Activated T-cell treated with anti-CD3 and anti-CD28 coated beads for 1 hour (primary cell): ENCODE results near the gene PIGX.

Source experiments
- DNase-seq: peaks from one replicate; pipeline ENCODE4 v3.0.0-alpha.2; 2020; ENCODE audit warnings: low read depth

PIGX gene

DNA sequence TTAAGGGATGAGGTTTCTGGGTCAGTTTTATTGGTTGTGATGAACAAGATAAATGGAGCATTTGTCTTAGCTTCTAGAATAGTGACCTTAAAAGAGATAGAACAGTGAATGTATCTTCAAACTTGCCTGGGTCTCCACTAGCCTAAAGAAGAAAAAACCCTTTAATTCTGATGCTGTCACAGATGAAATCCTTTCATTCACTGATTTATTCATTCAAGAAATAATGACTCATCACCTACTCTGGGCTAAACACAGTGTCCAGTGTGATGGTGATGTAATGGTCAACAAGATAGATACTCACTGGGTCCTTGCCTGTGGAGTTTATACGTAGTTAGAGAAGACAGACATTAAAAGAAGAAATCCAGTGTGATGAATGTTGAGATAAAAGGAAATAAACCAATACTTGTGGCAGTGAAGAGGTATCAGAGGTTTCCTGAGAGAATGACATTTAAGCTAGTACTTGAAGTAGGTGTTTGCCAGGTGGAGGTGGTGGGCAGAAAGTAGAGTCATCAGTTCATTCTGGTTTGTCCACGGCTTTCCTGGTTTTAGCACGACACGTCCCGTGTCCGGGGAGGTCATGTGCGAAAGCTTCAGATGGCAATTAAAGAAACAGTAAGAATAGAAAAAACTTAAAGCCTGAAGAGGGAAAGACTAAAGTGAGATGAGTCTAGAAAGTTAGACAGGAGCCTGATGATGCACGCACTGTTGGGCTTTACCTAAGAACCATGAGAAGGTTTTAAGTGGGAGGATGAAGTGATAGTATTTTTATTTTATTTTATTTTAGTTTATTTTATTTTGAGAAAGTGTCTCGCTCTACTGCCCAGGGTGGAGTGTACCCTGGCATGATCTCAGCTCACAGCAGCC lies 45.9 kb downstream of the PIGX start:
- DNase-seq = no peak

DNA sequence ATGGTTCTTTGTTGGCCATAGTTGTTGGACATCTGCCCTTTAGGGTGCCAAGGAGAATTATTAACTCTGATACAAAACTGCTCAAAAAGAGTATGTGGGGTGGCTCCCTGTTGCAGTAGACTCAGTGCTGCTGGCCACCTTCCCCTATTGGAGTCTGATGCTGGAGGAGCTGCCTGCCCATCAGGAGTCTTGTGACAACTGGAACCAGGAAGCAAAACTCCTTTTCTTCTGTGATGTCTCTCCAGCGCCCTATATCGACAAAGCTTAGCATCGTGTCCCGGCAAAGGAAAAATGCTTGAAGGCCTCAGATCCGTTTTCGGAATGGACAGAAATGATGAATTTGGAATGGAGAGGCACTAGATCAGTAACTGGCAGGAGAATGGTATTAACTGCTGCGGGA lies 51.0 kb downstream of the PIGX start:
- no peak for DNase-seq

DNA sequence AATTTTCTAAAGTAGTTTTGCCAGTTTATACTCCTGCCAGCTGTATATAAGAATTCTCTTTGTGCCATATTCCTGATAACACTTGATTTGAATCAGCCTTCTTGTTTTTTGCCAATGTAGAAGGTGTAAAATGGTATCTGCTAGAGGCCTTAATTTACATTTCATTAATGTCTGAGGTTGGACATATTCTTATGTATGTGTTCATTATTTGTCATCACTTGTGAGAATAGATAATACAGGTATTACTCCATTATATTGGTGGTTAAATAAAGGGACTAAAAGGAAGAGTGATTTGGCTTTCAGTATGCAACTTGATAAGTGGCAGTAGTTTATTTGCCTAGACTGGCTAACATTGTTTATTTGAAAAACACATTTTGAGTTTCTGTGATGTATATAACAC lies 53.3 kb downstream of the PIGX start:
- no peak for DNase-seq

DNA sequence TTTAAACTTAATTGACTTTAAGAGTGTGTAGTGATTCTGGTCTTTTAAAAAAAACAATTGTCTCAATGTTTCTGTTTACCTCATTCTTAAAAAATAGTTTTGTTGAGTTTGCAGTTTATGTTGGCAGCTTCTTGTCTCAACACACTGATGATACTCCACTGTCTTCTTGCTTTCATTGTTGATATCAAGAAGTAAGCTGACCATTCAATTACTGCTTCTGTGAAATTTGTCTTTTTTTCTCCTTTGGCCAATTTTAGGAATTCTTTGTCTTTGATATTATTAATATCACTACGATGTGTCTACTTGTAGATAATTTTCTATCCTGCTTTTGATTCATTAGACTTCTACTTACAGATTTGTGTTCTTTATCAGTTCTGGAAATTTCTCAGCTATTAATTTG lies 58.9 kb downstream of the PIGX start:
- no peak for DNase-seq

DNA sequence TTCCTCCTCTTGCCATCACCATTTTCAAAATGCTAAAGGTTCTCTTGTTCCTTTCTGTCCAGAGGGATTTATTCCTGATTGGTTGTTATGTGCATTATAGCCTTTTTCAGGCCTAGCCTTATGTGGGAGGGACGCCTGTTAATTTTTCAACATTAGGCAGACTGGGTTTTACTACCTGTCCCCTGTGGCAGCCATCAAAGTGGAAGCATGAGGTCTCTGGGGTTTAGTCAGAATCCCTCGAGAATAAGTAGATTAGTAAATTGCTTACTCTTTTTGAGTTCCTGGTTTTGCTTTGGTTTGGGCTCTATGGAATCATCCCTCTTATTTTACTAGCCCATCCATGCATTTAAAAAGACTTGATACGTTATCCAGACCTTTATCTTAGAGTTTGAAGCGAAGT lies 59.9 kb downstream of the PIGX start:
- no peak for DNase-seq

DNA sequence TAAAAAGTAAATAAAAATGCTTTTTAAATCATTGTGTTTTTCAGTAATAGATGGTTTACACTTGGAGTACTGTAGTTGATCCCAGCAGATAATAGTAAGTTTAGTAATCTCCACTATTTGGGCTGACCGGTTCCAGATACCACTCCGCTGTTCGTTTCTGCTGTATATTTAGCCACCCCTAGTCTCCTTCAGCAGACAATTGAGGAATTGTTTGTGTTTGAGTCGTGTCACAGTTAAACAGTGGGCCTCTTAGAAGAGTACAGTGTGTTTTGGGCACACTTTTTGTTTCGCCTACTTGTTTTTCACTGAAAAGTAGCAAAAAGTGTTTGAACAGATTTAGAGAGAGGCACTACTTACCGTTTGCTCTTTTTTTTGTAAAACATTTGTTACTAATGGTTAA lies 60.7 kb downstream of the PIGX start:
- DNase-seq = no peak

DNA sequence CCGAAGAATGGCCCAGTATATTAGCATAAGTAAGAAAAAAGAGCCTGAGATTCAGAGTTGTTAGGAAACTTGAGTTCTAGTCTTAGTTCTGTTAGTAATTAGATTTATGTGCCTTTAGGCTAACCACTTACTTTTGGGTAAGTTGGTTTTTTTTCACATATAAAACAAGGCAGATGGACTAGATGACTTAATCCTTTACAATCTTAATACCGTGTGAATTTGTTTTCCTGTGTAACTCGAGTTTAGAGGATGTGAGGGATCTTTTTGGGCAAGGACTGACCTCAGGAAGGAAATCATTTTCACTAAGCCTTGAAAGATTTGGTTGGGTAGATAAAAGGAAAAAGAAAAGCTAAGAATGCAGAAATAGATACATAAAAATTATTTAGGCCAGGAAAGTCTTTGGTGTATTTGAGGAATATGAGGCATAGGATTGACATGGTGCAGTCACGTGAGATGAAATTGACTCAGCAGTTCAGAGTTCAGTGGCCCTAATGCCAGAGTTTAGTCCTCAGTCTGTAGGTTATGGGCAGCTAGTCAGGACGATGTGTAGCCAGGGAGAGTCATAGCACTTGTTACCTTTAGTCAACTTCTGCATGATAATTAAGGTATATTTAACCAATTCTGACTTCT lies 62.1 kb downstream of the PIGX start:
- no peak for DNase-seq

DNA sequence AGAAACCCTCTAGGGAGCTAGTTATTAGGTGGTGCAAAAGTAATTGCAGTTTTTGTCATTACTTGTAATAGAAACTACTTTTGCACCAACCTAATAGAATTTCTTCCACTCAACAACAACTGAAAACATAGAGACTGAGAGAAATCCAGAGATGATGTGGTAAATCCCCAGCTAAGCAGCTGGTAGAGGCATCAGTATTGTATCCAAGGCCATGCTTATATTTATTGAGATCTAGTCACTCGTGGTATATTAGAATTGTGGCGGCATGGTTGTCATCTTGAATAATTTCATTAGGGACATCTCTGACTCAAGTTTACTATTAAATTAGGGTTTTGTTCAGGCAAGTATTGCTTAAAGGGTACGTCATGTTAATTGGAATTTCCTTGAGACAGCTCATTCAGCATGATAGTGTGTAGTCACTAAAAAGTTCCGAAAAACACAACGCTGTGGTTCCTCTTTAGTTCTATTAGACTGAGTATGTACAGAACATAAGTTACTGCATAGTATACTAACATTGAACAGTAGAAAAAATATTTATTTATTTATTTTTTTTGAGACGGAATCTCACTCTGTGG lies 62.8 kb downstream of the PIGX start:
- no peak for DNase-seq

DNA sequence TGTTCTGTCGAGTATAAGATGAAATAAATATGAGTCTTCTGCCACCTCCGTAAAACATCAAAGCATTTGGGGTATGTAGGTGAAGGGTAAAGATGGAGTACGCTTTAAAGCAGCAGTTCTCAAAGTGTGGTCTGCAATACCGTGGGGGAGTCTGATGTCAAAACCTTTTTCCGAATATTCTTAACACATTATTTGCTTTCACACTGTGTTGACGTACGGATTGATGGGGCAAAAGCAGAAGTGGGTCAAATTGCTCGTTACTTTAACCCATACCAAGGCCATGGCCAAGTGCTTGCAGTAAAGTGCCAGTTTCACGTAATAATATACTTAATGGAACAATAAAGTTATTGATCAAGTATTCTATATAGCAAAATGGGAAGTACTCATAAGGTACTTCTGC lies 63.8 kb downstream of the PIGX start:
- DNase-seq = no peak

DNA sequence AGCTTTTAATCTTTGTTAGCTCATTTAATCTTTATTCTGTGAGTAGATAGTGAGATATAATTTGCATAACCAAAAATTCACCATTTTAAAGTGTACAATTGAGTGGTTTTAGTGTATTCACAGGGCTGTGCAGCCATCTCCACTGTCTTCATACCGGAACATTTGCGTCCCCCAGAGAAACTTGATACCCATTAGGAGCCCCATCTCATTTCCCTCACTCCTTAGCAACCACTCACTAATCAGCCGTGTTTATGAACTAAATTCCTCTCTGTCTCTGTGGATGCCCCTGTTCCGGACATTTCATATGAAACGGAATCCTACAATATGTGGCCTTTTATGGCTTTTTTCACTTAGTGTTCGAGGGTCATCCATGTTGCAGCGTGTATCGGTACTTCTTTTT lies 65.7 kb downstream of the PIGX start:
- DNase-seq = no peak

DNA sequence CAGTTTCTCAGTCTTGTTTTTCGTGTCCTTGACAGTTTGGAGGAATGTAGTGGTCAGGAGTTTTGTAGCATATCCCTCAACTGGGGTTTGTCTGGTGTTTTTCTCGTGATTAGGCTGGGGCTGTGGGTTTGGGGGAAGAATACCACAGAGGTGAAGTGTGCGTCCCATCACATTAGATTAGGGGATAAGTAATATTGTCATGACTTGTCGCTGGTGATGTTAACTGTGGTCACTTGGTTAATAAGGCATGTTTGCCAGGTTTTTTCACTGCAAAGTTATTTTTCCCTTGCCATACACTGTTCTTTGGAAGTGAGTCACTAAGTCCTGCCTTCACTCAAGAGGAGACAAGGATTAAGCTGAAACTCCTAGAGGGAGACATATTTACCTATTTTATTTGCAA lies 66.6 kb downstream of the PIGX start:
- no peak for DNase-seq

DNA sequence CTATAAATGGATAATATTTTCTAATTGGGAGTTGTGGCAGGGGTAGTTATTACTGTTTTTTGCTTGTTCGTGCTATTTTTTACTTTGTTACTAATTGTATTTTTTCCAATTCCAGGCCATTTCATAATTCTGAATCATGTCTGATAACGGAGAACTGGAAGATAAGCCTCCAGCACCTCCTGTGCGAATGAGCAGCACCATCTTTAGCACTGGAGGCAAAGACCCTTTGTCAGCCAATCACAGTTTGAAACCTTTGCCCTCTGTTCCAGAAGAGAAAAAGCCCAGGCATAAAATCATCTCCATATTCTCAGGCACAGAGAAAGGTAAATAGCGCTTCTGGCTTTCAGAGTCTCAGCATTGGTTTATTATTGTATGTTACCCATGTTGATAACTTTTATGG lies 70.3 kb downstream of the PIGX start:
- no peak for DNase-seq
